GM12801 (cell line): ENCODE results near the gene ACTR10.

Experiments
- CTCF ChIP-seq: IDR thresholded peaks from one replicate; pipeline ENCODE4 v1.5.1; 2011; ENCODE audit warnings: control low read depth; ENCODE audit not compliant: insufficient read length; ENCODE audit errors: extremely low read depth

ACTR10 gene

GRCh38 chr14:58167057-58167456 is 32.9 kb upstream of the ACTR10 start:
- TF ChIP-seq CTCF, result no peak

GRCh38 chr14:58167891-58168290 is 32.1 kb upstream of the ACTR10 start:
- no peak for TF ChIP-seq CTCF

GRCh38 chr14:58171090-58171489 is 28.9 kb upstream of the ACTR10 start:
- TF ChIP-seq CTCF, result no peak

GRCh38 chr14:58177125-58177524 is 22.8 kb upstream of the ACTR10 start:
- TF ChIP-seq CTCF, result no peak

GRCh38 chr14:58189176-58189575 is 10.8 kb upstream of the ACTR10 start:
- TF ChIP-seq CTCF, result no peak

GRCh38 chr14:58191763-58192601 is 8.0 kb upstream of the ACTR10 start:
- TF ChIP-seq CTCF, result no peak

GRCh38 chr14:58193542-58193941 is 6.4 kb upstream of the ACTR10 start:
- TF ChIP-seq CTCF, result no peak
